HEK293T (cell line): Measurements from ENCODE around the gene NEUROD1.

Source experiments
- ARNT ChIP-seq: fragments of 450-650 bp; IDR thresholded peaks from 2 replicates; pipeline ENCODE4 v1.6.1; 2017; ENCODE audit warnings: mild to moderate bottlenecking
- BHLHE40 ChIP-seq: fragments of 450-650 bp; IDR thresholded peaks from 2 replicates; pipeline ENCODE4 v1.6.1; 2016; ENCODE audit warnings: mild to moderate bottlenecking, moderate library complexity, borderline replicate concordance
- ELF4 ChIP-seq: fragments of 450-650 bp; IDR thresholded peaks from 2 replicates; pipeline ENCODE4 v1.6.1; 2017; ENCODE audit warnings: antibody characterized with exemption
- FOXA1 ChIP-seq: fragments of 450-650 bp; IDR thresholded peaks from 2 replicates; pipeline ENCODE4 v1.6.1; 2016; ENCODE audit warnings: mild to moderate bottlenecking
- FOXM1 ChIP-seq: fragments of 450-650 bp; IDR thresholded peaks from 2 replicates; pipeline ENCODE4 v1.6.1; 2017; ENCODE audit warnings: mild to moderate bottlenecking, borderline replicate concordance
- PKNOX1 ChIP-seq: fragments of 450-650 bp; IDR thresholded peaks from 2 replicates; pipeline ENCODE4 v1.6.1; 2016
- ZNF384 ChIP-seq: fragments of 450-650 bp; IDR thresholded peaks from 2 replicates; pipeline ENCODE4 v1.6.1; 2016

GRCh38 chr2:181632733-181633401 lies 47.5 kb downstream of the NEUROD1 start:
- no peak for TF ChIP-seq BHLHE40
- TF ChIP-seq FOXM1: no peak
- no peak for TF ChIP-seq PKNOX1
- no peak for TF ChIP-seq ARNT
- no peak for TF ChIP-seq FOXA1
- TF ChIP-seq ZNF384: no peak
- TF ChIP-seq ELF4: no peak
